HG03442 (cell line): ENCODE results near the gene KNG1.
"Not testable (repeated sequence)": the region's sequence is repeated elsewhere in the genome, so short reads cannot be mapped to it uniquely, and the experiment has no call there.

Experiments used
- ATAC-seq: cut with Tn5 transposase; IDR thresholded peaks from one replicate; pipeline ENCODE4 v1.9.1; 2021; ENCODE audit warnings: mild to moderate bottlenecking, moderate library complexity; ENCODE audit not compliant: unreplicated experiment

KNG1 gene

GRCh38 chr3:186708983-186709679 lies 8.0 kb upstream of the KNG1 start:
- no peak for ATAC-seq

GRCh38 chr3:186710694-186711093 lies 6.5 kb upstream of the KNG1 start:
- ATAC-seq = not testable (repeated sequence)

- no peak for ATAC-seq
These were observed 3.7 kb upstream of the KNG1 start for GRCh38 chr3:186713499-186713898.

GRCh38 chr3:186719945-186720739 lies 3.0 kb downstream of the KNG1 start:
- no peak for ATAC-seq

GRCh38 chr3:186722457-186722856 lies 5.3 kb downstream of the KNG1 start:
- no peak for ATAC-seq

- ATAC-seq = no peak
These were observed 7.8 kb downstream of the KNG1 start for GRCh38 chr3:186724911-186725310.

GRCh38 chr3:186732169-186732766 lies 15.1 kb downstream of the KNG1 start:
- ATAC-seq = no peak

GRCh38 chr3:186742618-186743380 lies 25.6 kb downstream of the KNG1 start:
- no peak for ATAC-seq

- no peak for ATAC-seq
These were observed 26.5 kb downstream of the KNG1 start for GRCh38 chr3:186743666-186744065.

- no peak for ATAC-seq
These were observed 28.8 kb downstream of the KNG1 start for GRCh38 chr3:186746008-186746407.

- no peak for ATAC-seq
These were observed 33.2 kb downstream of the KNG1 start for GRCh38 chr3:186750316-186750715.

- no peak for ATAC-seq
These were observed 34.3 kb downstream of the KNG1 start for GRCh38 chr3:186751480-186751879.

- ATAC-seq = no peak
These were observed 36.8 kb downstream of the KNG1 start for GRCh38 chr3:186754006-186754405.

GRCh38 chr3:186754871-186755270 lies 37.7 kb downstream of the KNG1 start:
- ATAC-seq = no peak

- no peak for ATAC-seq
These were observed 40.1 kb downstream of the KNG1 start for GRCh38 chr3:186757214-186757613.

- ATAC-seq = no peak
These were observed 40.6 kb downstream of the KNG1 start for GRCh38 chr3:186757686-186758220.

- no peak for ATAC-seq
These were observed 42.2 kb downstream of the KNG1 start for GRCh38 chr3:186759231-186759930.

- no peak for ATAC-seq
These were observed 43.1 kb downstream of the KNG1 start for GRCh38 chr3:186760141-186760833.

- no peak for ATAC-seq
These were observed 43.8 kb downstream of the KNG1 start for GRCh38 chr3:186760897-186761447.
